HG03342 (cell line): ENCODE results near the gene TMEM123.

Experiments used
- ATAC-seq: cut with Tn5 transposase; IDR thresholded peaks from one replicate; pipeline ENCODE4 v1.9.1; 2021; ENCODE audit warnings: mild to moderate bottlenecking, moderate library complexity; ENCODE audit not compliant: unreplicated experiment

TMEM123 gene

DNA sequence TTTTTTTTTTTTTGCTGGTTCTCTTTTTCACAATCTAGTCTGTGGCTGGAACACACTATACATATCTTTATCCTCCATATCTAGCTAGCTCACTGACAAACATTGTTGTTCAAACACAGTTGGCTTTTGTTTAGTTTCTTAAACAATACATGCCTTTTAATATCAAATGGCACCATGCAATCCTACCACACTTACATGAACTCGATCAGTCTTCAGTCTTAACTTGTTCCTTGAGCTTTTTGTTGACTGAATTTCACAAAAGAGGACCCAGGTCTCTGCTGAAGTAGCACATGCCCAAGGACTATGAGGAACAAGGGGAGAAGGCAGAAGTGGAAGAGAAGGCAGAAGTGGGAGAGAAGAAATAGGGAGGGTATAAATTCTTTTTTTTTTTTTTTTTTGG lies 25.5 kb downstream of the TMEM123 start:
- no peak for ATAC-seq

- no peak for ATAC-seq
Observed at GRCh38 chr11:102426570-102426969, 26.0 kb downstream of the TMEM123 start.

GRCh38 chr11:102426000-102426399 lies 26.6 kb downstream of the TMEM123 start:
- no peak for ATAC-seq

GRCh38 chr11:102423936-102424335 lies 28.6 kb downstream of the TMEM123 start:
- no peak for ATAC-seq

DNA sequence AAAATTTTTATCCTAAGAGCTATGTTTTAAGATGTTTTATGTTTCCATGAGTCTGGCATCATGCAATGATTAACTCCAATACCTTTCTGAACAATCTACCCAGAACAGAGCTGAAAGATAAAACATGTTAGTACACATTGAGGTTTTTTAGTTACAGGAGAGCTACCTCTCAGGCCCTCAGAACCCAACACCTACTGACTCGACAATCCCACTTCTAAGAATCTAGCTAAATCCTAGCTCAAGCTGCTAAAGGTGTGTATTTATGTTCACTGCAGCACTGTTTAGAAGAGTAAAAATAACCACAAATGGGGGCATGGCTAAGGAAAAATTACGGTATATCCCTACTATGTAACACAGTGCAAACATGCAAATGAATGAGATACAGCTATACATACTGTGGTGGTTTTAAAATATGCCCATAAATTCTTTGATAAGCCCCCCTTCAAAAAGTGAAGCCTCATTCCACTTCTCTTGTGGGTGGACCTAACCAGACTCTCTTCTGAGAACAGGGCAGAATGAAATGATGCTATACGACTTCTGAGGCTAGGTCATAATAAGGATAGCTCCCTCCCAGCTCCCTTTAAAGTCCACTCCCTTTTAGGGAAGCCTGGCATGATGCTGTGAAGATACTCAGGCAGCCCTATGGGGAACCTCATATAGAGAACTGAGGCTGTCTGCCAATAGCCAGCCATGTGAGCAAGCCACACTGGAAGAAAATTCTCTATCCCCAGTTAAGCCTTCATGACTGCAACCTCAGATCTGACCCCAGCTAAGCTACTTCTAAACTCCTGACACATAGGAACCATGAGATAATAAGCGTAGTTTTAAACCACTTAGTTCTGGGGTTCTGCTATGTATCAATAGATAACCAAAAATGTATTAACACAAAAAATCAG lies 29.5 kb downstream of the TMEM123 start:
- ATAC-seq, result no peak

DNA sequence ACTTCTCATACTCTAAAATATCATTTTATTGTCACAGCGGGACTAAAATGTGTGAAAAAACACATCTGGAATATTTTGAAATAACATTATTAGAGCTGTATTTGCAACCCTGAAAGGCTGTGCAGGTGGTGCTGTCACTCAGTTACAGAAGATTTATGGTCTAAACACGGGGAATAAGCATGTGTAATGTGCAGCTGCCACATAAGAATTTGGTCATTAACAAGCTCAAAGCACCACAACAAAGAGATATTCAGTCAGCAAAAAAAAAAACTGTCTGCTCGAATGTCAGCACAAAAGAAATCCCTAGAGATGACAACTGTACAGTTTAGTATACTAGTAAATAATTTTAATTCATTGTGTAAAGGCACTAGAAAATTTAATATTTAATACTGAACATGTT lies 31.3 kb downstream of the TMEM123 start:
- no peak for ATAC-seq

DNA sequence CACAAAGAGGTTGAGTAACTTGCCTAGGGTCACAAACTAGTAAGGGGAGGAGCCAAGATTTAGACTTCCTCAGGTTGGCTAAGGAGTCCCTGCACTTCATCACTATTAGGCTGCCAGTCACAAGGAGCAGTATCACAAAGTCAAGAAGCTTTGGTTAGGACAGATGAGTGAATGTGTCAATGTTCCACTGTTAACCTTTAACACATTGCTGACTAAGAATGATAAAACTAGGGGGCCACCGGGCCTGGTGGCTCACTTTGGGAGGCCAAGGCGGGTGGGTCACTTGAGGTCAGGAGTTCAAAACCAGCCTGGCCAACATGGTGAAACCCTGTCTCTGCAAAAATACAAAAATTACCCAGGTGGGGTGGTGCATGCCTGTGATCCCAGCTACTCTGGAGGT lies 32.0 kb downstream of the TMEM123 start:
- ATAC-seq, result peak; percentile 81

DNA sequence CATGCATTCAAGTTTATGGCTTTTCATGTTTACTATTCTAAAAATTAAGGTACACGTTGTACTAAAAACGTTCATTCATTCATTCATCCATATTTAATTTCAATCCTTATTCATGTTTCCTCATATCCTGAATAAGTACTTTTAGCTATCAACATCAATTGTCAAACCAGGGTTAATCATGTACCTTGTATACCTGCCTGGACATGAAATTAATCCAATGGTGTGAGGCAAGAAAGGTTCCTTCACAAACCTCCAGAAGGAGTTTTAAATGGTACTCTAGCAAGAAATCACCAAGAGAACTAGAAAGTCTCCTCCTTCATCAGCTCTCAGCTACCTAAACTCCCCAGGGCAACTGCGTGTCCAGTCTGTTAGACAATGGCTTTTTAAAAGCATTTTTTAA lies 33.4 kb downstream of the TMEM123 start:
- ATAC-seq, result no peak

DNA sequence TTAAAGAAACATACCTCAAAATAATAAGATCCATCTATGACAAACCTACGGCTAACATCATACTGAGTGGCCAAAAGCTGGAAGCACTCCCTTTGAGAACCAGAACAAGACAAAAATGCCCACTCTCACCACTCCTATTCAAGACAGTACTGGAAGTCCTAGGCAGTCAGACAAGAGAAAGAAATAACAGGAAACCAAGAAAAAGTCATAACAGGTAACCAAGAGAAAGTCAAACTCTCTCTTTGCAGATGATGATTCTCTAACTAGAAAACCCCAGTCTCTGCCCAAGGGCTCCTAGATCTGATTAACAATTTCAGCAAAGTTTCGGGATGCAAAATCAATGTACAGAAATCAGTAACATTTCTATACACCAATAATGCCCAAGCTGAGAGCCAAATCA lies 35.6 kb downstream of the TMEM123 start:
- ATAC-seq, result no peak

- no peak for ATAC-seq
Observed at GRCh38 chr11:102415304-102415916, 37.2 kb downstream of the TMEM123 start.

DNA sequence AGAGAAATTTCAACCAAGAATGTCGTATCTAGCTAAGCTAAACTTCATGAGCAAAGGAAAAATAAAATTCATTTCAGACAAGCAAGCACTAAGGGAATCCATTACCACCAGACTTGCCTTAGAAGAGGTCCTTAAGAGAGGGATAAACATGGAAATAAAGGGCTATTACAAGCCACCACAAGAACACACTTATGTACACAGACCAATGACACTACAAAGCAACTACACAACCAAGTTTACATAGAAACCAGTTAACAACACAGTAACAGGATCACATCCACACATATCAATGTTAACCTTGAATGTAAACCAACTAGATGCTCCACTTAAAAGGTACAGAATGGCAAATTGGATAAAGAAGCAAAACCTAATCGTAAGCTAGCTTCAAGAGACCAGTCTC lies 38.0 kb downstream of the TMEM123 start:
- ATAC-seq, result no peak

DNA sequence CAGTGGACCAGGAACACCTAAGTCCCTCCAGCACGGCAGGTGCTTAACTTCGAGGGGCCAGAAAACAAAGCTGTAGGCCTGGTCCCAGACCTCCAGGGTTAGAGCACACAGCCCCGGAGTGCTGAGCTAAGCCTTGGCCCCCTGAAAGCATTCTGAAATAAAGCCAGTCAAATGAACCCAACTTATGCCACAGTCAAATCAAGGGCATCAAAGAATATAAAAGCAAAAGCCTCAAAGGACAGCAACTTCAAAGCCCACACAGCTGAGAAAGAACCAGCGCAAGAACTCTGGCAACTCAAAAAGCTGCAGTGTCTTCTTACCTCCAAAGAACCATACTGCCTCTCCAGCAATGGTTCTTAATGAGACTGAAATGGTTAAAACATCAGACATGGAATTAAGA lies 39.1 kb downstream of the TMEM123 start:
- no peak for ATAC-seq

DNA sequence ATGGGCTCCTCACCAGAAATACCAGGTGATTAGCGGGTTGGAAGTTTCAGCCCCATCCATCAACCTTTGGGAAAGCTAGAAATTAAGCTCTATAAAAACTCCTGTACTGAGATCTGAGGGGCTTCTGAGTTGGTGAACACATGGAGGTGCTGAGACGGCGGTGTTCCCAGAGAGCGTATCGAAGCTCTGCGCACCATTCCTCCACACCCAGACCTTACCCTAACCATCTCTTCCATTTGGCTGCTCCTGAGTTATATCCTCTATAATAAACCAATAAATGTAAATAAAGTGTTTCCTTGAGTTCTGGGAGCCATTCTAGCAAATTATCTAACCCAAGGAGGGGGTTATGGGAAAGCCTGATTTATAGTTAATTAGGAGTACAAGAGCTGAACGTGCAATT lies 41.4 kb downstream of the TMEM123 start:
- ATAC-seq, result no peak

GRCh38 chr11:102410382-102410784 lies 42.2 kb downstream of the TMEM123 start:
- no peak for ATAC-seq

DNA sequence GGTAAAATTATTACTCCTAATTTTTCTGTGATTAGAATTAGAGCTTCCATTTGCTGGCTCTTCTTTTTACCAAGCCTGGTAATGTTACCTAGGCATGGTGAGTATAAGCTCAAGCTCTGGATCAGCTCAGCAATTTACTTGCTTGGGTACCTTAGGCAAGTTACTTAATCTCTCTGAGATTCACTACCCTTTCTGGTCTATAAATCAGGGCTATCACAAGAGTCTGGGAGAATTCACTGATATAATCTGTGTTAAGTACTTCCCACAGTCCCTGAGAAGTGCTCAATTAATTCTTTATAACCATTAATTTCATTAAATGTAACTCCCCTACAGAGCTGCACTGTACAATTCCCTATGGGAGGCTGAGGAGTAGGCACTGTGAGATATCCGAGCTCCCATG lies 44.2 kb downstream of the TMEM123 start:
- ATAC-seq, result no peak

DNA sequence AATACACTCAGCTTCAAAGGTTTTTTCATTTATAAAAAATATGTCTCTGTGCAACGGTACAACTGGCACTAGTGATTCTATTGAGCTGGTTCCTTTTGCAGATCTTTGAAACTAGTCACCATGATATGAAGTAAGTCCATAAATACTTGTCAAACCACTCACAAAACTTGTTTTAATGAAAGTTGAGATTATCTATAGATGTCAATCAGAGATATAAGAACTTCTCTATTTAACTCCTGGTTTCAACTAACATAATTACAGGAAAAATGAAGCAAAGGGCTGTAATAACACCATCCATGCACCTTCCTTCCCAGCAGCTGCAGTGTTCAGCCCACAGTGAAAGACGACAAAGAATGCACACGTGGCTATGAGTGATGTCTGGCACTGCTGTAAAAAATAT lies 44.7 kb downstream of the TMEM123 start:
- no peak for ATAC-seq

DNA sequence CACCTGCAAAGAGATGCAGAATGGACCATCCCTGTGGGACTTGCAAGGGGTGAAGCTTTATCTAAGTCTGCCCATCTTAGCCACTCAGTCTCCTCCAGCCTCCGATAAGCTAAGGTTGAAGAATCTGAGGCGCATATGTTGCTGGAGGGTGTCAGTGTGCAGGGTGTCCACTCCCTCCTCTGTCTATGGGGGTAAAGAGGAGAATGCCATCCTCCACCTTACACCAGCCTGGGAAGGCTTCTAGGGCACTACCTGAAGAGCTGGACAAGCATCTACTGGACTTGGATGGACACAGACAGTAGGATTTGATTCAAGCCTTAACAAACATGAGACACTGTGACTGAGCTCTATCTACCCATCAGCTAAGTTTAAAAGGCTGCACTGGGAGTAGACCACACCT lies 46.5 kb downstream of the TMEM123 start:
- no peak for ATAC-seq

- ATAC-seq, result no peak
Observed at GRCh38 chr11:102405501-102405900, 47.1 kb downstream of the TMEM123 start.

GRCh38 chr11:102402548-102402947 lies 50.0 kb downstream of the TMEM123 start:
- no peak for ATAC-seq

- no peak for ATAC-seq
Observed at GRCh38 chr11:102401905-102402304, 50.7 kb downstream of the TMEM123 start.

GRCh38 chr11:102400603-102401002 lies 52.0 kb downstream of the TMEM123 start:
- no peak for ATAC-seq

DNA sequence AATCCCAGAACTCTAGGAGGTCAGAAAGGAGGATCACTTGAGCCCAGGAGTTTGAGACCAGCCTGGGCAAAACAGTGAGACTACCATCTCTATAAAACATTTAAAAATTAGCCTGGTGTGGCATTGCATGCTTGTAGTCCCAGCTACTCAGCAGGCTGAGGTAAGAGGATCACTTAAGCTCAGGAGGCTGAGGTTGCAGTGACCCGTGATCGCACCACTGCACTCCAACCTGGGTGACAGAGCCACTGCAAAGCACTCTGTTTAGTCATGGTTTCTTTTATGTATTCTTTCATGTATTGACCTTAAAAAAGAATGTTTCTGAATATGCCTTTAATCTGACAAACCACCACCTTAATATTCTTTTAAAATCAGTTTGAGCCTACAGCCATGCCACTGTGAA lies 53.4 kb downstream of the TMEM123 start:
- ATAC-seq, result no peak
